ENCODE data around the gene ANKFY1.

DNA sequence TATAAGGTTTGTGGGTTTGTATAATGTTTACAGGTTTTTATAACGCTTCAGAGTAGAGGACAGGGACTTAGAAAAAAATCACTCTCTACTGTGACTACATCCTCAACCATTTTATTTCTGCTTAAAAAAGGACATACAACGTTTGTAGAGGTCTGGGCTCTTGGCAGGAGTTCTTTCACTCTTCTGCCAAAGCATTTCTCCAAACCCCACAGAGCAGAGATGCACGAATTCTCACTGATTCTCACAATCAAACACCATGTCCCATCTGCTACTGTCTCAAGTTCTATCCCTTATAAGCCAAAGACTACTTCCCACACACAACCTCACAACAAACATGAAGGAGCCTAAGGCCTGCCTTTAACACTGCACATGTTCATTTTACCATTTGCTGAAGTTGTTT lies 7.0 kb upstream of the ANKFY1 start:
- TF ChIP-seq POLR2A (IDR thresholded peaks at IDR 0.05) (no peak), POLR2AphosphoS5 (IDR thresholded peaks at IDR 0.05) (no peak)
- TF ChIP-seq, protein P1, sequence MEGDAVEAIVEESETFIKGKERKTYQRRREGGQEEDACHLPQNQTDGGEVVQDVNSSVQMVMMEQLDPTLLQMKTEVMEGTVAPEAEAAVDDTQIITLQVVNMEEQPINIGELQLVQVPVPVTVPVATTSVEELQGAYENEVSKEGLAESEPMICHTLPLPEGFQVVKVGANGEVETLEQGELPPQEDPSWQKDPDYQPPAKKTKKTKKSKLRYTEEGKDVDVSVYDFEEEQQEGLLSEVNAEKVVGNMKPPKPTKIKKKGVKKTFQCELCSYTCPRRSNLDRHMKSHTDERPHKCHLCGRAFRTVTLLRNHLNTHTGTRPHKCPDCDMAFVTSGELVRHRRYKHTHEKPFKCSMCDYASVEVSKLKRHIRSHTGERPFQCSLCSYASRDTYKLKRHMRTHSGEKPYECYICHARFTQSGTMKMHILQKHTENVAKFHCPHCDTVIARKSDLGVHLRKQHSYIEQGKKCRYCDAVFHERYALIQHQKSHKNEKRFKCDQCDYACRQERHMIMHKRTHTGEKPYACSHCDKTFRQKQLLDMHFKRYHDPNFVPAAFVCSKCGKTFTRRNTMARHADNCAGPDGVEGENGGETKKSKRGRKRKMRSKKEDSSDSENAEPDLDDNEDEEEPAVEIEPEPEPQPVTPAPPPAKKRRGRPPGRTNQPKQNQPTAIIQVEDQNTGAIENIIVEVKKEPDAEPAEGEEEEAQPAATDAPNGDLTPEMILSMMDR (IDR thresholded peaks at IDR 0.05), result no peak
